ENCODE data around the gene KRT7. TPM values are rescaled to one million over a fixed set of nuclear protein-coding genes. Genes with fewer than 3 reads are reported as not detected.
A peak's percentile ranks its signal among the peaks of the same experiment; 100 is the strongest.
"Not testable (repeated sequence)": the region's sequence is repeated elsewhere in the genome, so short reads cannot be mapped to it uniquely, and the experiment has no call there.

The KRT7 gene
- total RNA-seq, 1 experiment from 2014 or later = 8.4 TPM

GRCh38 chr12:52254965-52255751 is 22.1 kb downstream of the KRT7 start:
- no peak for DNase-seq (ENCODE audit: low read depth)

GRCh38 chr12:52255926-52256583 is 23.0 kb downstream of the KRT7 start:
- no peak for DNase-seq (ENCODE audit: low read depth)

GRCh38 chr12:52256584-52256935 is 23.5 kb downstream of the KRT7 start:
- DNase-seq (ENCODE audit: low read depth) = no peak

- DNase-seq (ENCODE audit: low read depth) = no peak
Measured at GRCh38 chr12:52257074-52257551, 24.1 kb downstream of the KRT7 start.

GRCh38 chr12:52257922-52258321 is 24.9 kb downstream of the KRT7 start:
- not testable (repeated sequence) for DNase-seq (ENCODE audit: low read depth)

- no peak for DNase-seq (ENCODE audit: low read depth)
Measured at GRCh38 chr12:52258335-52258901, 25.4 kb downstream of the KRT7 start.

- peak; percentile 65 for DNase-seq (ENCODE audit: low read depth)
Measured at GRCh38 chr12:52259657-52260243, 26.7 kb downstream of the KRT7 start.

- peak; percentile 66 for DNase-seq (ENCODE audit: low read depth)
Measured at GRCh38 chr12:52260361-52261207, 27.5 kb downstream of the KRT7 start.

GRCh38 chr12:52261208-52261484 is 28.1 kb downstream of the KRT7 start:
- no peak for DNase-seq (ENCODE audit: low read depth)

GRCh38 chr12:52262286-52262685 is 29.2 kb downstream of the KRT7 start:
- no peak for DNase-seq (ENCODE audit: low read depth)

GRCh38 chr12:52263761-52264434 is 30.9 kb downstream of the KRT7 start:
- DNase-seq (ENCODE audit: low read depth) = no peak

GRCh38 chr12:52264435-52264825 is 31.4 kb downstream of the KRT7 start:
- DNase-seq (ENCODE audit: low read depth) = no peak

GRCh38 chr12:52266514-52266913 is 33.5 kb downstream of the KRT7 start:
- no peak for DNase-seq (ENCODE audit: low read depth)

GRCh38 chr12:52267266-52267665 is 34.2 kb downstream of the KRT7 start:
- no peak for DNase-seq (ENCODE audit: low read depth)

GRCh38 chr12:52267699-52268098 is 34.7 kb downstream of the KRT7 start:
- no peak for DNase-seq (ENCODE audit: low read depth)

- DNase-seq (ENCODE audit: low read depth) = peak; percentile 93
Measured at GRCh38 chr12:52268212-52268611, 35.2 kb downstream of the KRT7 start.

GRCh38 chr12:52270541-52271070 is 37.6 kb downstream of the KRT7 start:
- no peak for DNase-seq (ENCODE audit: low read depth)

- DNase-seq (ENCODE audit: low read depth) = no peak
Measured at GRCh38 chr12:52271158-52271557, 38.1 kb downstream of the KRT7 start.

- no peak for DNase-seq (ENCODE audit: low read depth)
Measured at GRCh38 chr12:52274521-52275120, 41.6 kb downstream of the KRT7 start, which contains the start of gene KRT86. Gene KRT86 (plus strand): TSS chr12:52274645. CDS start chr12:52301917, 27,272 bp downstream.

GRCh38 chr12:52275686-52276085 is 42.6 kb downstream of the KRT7 start:
- no peak for DNase-seq (ENCODE audit: low read depth)
